Stimulated activated CD4-positive, alpha-beta T cell treated with anti-CD3 and anti-CD28 coated beads, Interleukin-15, amount 100 ng/mL, for 48 hours (primary cell): ENCODE data around the gene USP20.
"Not testable (repeated sequence)": the region's sequence is repeated elsewhere in the genome, so short reads cannot be mapped to it uniquely, and the experiment has no call there.

Experiments used
- DNase-seq, 2 donors: peaks; one replicate each; pipeline ENCODE4 v3.0.0-alpha.2; 2020; ENCODE audit warnings: low read depth in 2 of 2

The USP20 gene

DNA sequence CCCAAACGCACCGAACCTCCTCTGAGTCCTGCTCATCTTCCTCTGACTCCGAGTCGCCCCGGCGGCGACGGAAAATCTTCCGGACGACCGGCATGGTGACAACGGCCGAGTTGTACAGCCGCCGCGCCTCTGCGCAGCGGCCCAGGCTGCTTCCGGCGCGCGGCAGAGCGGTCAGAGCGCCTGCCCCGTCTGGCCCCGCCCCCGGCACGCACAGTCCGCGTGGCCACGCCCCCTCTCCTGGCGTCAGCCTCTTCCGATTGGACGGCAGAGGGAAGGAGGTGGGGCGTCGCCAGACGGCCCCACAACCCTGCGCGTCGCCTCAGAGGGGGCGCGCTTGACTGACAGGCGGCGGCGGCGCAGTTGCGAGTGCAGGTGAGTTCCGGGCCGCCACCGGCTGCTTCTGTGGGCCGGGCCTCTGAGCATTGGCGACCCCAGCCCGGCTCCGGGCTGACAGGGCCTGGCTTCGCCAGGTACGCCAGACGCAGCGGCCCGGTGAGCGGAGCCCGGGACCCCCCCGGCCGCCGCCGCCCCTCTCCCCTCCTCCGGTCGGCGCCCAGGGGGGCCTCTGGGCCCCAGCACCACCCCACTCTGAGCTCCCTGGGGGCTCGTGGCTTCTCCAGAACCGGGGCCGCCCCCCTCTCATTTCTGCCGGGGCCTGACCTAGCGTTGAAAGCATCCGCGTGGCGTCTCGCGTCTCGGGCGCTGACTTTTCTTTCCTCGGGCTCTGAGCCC lies at the start of gene USP20, which contains the start of gene C9orf78:
USP20 (plus strand) TSS at position 331 of the 732 bp plus-strand sequence. CDS start 17,098 bp downstream, outside the sequence.
C9orf78 (minus strand) TSS at position 148 of the 732 bp plus-strand sequence; CDS start at position 94, 54 bp downstream.
- DNase-seq = peak; percentile 93 to 98

DNA sequence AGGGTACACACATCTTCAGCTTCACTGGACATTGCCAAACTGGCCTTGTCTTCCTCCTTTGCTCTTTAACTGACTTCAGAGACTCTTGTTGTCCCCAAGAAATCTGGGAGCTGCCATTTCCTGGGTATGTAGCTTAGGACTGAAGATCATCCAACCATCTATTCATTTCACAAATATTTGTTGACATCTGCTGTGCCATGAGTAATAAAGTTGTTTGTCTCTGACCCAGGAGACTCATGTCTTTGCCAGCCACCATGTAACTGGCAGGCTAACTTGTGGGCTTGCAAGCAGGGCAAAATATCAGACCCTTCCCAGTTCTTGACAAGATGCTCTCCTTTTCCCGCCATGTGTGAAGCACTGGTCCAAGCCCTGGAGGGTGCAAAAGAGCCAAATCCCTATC lies 49.4 kb upstream of the USP20 start:
- no peak for DNase-seq

DNA sequence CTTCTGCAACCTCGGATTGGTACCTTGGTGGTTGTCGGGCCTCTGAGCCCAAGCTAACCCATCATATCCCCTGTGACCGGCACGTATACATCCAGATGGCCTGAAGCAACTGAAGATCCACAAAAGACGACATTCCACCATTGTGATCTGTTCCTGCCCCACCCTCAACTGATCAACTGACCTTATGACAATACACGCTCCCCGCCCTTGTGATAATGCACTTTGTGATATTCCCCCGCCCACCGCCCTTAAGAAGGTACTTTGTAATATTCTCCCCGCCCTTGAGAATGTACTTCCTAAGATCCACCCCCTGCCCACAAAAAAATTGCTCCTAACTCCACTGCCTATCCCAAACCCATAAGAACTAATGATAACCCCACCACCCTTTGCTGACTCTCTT lies 48.8 kb upstream of the USP20 start:
- no peak for DNase-seq

DNA sequence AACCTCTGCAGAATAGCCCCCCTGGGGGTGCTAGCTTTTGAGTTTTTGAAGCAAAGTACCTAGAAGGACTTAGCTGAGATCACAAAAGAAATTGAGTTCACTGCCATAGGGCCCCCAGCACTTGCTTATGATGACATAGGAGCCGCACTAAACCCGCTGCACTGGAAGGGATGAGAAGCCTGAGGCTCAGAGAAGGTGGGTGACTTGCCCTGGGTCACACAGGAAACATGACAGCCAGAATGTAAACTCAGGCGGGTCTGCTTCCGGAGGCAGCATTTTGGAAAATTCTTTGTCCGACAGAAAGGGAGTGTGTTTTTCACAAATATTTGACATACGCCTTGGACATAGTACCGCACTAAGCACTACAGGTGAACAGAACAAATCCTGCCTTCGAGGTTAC lies 40.7 kb upstream of the USP20 start:
- no peak for DNase-seq

DNA sequence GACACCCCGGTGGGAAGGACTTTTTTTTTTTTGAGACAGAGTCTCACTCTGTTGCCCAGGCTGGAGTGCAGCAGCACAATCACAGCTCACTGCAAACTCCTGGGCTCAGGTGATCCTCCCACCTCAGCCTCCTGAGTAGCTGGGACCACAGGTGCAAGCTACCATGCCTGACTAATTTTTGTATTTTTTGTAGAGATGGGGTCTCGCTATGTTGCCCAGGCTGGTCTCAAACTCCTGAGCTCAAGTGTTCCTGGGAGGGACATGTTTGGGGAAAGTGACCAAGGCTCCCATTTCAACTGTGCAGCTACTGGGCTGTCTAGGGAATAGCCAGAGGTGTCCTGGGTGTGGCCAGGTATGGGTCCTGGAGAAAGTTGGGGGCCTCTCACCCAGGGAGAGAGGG lies 39.2 kb upstream of the USP20 start:
- not testable (repeated sequence) for DNase-seq

DNA sequence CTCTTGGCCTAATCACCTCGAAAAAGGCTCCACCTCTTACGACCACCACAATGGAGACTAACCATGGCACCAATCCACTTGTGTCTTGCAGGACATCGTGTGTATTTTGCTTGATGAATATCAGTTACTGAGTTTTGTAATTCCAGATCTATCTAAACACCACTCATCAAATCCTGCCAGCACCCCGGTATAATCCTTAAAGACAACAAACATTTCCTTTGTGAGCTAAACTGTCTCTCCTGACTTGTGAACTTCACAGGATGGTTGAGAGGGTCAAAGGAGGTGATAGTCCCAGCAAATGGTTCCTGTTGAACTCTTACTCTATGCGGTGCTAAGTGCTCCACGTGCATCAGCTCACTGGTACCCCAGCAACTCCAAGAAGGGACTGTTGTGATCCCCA lies 36.3 kb upstream of the USP20 start:
- DNase-seq = no peak

DNA sequence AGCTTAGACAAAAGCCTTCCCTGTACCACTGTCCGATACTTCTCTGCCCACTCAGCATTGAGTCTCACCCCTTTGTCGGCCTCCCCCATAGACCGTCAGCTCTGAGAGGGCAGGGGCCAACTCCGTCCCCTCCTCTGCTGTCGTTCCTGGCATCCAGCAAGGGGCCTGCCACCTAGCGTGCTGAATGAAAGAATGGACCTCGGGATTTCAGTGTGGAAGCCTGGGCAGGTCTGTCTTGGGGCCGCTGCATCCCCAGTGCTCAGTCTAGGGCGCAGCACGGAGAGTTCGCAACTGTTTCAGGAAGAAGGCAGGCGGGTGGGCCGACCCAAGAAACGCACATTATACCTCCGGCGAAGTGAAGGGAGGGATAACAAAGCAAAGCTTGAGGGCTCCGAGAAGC lies 33.8 kb upstream of the USP20 start:
- no peak for DNase-seq

DNA sequence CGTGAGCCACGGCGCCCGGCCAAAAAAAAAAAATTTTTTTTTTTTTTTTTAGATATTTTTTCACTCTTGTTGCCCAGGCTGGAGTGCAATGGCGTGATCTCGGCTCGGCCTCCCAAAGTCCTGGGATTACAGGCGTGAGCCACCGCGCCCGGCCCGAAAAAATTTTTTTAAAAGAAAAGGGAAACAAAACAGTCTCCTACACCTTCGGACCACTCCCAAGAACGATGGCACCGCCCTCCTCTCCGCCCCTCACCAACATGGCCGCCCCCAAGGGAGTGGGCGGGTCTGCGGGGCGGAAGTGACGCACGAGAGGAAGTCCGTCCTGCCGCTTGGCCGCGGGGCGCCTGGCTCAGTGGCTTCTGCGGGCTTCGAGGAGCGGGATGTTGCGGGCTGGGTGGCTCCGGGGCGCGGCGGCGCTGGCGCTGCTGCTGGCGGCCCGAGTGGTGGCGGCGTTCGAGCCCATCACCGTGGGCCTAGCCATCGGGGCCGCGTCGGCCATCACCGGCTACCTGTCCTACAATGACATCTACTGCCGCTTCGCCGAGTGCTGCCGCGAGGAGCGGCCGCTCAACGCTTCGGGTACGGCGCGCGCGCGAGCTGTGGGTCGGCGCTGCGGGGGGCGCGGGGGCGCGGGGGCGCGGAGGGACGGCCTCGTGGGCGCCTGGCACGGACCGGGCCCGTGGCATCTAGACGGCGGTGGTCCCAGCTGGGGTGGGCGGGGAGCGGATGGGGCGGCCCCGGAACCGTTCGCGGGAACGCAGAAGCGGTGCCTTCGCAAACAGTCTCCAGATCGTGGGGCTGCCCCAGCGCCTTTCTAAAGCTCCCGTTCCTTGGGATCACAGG lies 32.2 kb upstream of the USP20 start, which contains the start of gene TOR1B:
TOR1B (plus strand) TSS at position 352 of the 843 bp plus-strand sequence; CDS start at position 381, 29 bp downstream.
- DNase-seq = peak; percentile 85 to 88

DNA sequence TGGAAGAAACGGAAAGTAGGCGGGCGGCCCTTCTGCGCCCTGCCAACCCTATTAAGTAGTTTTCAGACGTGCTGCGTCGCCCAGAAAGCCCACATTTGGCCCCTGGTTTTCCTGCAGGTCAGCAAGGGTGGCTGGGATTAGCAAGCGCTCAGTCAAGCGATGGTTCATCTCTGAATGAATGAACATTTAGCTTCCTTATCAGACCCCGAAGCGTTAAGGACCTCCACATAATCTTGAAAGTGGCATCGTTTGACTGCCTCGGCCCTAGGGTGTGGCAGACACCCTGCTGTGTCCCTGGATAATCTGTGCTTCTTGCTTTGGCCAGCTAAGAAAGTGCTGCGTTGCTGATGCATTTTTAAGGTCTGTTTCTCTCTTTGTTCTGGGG lies 31.6 kb upstream of the USP20 start:
- DNase-seq = no peak

DNA sequence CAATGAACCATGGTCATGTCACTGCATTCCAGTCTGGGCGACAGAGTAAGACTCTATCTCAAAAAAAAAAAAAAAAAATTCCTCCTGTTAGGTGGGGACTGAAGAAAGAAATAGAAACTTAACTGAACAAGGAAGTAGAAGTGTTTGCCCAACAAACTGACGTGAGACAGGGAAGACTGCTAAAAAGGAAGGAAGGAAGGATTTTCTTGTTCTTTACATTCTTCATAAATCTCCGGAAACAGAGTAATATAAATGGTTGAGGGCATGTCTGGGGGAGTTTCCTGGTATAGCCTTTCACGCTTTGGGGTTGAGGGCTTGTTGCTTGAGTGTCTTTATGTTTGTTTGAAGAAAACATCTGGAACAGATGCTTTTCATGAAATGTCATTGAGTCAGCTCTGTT lies 29.2 kb upstream of the USP20 start:
- DNase-seq = no peak

DNA sequence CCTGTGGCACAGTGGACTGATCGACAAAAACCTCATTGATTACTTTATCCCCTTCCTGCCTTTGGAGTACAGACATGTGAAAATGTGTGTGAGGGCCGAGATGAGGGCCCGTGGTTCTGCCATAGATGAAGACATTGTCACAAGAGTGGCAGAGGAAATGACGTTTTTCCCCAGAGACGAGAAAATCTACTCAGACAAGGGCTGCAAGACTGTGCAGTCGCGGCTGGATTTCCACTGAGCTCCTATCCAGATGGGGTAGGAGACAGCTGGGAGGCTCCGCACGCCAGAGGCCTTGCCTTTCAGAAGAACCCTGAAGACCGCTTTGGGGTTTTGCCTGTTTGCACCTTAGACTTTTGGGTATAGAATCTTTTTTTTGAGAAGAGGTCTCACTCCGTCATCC lies 25.9 kb upstream of the USP20 start:
- DNase-seq = no peak

DNA sequence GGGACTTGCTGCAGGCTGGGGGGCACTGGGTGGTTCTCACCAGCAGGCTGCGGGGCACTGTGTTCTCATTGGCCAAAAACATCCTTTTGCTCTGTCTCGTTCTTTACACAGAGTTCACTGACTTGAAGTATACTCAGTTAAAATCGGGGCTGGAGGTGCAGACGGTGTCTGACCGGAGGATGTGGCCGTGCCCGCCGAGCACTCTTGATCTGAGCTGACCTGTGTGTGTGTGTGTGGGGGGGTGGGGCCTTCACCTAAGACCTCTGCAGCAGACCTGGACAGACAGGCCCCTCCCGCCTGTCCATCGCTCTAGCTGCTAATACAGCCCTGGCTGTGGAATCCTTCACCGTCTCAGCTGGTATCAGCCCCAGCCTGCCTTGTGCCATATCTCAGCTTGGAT lies 25.1 kb upstream of the USP20 start:
- no peak for DNase-seq

DNA sequence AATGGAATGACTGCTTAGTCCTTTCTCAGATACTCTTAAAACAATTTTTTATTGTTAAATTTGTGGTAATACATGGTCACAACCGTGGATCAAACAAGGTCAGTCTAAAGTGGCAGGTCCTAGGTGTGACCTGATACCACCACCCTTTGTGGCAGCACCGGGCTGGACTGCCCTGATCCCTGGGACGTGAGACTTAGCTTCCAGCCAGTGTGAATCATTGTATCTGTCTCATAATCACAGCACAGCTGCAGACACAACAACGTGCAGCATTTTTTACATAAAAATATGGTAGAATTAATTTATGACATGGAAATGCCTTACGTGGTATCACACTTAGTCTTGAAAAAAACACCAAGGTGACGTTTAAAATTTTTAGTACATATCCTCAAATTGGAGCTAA lies 24.5 kb upstream of the USP20 start:
- no peak for DNase-seq

DNA sequence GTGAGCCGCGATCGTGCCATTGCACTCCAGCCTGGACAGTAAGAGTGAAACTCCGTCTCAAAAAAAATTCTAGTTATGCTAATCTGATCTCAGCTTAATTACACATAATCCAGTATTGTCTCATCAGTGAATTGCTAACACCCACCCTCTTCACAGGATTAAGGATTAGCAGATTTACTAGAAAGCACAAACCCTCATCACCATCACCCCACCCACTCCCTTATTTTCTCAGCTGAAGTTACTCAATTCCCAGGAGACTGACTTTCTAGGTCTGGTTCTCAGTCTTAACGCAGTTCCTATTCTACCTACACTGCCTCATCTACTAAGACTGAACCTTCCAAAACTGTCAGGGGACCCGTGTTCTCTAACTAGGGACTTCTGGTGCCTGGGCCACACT lies 23.3 kb upstream of the USP20 start:
- DNase-seq = no peak

DNA sequence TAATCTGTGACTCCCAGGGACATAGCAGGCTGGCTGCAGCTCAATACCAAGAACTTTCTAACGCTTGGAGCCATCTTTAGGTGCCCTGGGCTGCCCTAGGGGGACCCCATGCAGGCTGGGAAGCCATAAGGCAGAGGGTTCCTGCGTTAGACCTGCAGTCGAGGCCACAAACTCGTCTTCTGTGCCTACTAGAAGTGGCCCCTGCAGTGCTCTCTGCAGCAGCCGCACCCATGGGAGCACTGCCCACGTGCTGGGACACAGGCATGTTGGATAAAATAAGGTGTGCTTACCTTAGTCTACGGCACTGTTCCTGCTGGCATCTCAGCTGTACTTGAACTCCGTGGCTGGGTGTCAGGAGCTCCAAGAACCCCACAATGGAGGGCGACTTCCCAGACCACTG lies 22.9 kb upstream of the USP20 start:
- no peak for DNase-seq

DNA sequence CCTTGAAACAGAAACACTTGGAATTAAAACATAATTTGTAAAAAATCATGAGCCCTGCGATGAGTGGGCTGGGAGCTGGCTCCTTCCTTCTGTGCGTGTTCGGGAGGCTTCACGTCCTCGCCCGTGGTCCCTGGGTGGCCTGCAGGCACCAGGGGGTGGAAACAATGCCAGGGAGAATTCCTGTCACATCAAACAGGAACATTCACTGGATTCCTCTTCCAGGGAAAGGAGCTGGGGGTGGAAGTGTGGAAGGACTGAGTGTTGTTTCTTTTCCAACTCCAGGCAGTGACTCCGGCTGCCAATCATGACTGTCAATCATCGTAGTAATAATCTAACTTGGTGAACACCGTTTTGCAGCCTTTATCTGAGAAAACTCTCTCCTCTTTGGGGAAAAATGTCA lies 21.6 kb upstream of the USP20 start:
- DNase-seq = no peak

DNA sequence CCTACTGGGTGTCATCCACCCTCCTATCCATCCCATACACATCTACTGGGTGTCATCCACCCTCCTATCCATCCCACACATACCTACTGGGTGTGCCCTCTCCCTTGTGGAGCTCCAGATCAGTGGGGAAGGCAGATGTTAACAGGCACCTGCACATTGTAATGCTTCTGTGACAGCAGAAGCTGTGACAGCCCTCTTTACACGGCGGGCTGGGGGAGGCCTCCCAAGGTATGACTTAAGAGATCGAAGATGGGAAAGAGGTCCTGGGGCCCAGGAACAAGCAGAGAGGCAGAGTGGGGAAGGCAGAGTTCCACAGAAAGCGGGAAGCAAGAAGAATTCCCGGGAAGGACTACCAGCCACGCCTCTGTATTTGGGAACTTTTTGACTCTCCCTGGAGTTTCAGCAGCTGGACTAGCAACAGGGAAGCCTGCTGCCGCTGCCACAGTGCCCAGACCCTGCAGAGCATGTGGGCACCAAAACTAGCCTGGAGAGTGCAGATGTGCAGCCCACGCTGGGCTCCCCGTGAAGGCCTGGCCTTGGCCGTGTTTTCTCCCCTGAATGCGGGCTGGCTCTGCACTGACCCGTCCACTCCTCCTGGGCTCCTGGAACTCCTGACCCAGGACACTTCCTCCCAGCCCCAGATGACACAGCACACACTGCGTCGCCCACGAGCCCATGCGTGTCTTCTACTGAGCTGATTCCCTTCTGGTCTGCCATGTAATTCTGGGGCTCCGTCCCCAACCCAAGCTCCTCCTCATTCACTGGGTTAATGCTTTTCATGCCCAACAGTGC lies 20.6 kb upstream of the USP20 start:
- no peak for DNase-seq

DNA sequence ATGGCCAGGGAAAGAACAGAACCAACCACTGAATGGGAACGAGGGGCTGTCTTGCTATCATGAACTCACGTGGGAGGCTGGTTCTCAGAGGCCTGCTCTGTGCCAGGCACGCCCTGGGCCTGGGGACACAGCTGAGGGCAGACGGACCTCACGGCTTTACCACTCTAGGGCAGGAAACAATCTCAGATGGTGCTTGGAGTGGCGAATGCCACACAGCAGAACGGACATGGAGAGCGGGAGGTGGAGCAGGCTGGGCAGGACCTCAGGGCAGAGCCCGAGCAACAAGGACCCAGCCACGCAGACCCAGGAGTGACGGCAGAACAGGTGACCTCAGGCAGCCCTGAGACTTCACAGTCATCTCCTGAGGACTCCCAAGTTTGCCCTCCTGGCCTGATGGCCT lies 20.0 kb upstream of the USP20 start:
- DNase-seq = no peak

DNA sequence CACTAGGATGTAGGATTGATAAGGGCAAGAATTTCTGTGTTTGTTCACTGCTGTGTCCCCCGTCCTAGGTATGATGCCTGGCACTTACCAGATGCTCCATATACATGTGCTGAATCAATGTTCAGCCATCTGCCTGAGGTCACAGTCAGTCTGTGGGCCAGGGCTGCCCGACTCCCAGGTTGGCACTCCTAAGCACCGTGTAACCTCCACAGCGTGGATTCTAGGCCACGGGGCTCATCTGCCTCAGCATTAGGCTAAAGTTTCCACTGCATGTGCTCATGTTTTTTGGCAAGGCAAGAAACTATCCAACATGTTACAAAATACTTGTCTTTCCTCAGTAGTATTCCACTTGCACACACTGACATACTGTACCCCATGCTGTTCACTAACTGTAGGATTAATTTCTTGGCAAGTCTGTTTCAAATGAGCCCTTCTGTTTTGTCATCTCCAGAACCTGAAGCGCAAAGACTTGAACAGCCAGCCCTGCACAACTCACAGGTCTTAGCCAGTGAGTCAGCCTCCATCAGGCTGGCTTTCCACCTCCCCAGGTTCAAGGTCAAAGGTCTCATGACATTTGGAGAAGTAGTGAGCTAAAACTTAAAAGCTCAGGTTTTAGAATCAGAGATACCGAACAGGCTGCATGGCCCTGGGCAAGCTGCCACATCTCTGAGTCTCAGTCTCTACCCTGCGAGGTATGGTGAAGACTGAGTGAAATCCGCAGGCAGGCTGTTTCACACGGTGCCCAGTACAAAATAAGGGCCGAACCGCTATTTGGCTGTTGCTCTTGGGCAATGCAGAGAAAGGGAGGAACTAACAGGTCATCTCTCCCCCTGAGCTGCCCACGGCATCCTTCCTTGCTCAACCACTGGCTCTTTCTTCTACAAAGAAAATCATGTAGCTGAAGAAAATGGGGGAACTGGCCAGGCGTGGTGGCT lies 18.5 kb upstream of the USP20 start:
- no peak for DNase-seq

DNA sequence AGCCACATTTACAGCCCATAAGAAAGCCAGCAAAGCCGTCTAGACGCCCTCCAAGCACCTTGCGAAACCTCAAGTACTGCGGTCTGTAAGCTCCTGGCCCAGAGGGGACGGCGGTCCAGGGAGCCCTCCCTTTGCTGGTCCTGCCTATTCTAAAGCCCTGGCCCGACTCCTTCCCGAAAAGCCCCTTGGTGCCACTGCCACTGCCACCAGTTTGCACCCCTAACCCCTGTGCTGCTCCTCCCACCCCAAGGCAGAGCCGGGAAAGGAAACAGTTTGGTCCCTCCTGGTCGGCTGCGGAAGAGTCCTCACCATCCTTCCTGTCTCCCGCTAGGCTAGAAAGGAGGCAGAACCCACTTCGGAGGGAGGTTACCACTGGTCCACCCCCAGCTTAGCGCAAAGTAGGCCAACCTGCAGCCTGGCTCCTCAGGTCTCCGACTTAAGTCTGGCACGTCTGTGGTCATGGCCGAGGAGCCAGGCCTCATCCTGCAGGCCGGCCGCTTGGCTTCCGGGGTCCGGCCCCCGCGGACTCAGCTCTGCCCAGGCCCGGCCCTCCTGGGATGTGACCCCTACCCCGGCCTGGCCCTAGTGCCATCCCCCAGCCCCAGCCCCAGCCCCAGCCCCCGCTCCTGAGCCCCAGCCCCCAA lies 12.2 kb upstream of the USP20 start:
- DNase-seq = no peak

DNA sequence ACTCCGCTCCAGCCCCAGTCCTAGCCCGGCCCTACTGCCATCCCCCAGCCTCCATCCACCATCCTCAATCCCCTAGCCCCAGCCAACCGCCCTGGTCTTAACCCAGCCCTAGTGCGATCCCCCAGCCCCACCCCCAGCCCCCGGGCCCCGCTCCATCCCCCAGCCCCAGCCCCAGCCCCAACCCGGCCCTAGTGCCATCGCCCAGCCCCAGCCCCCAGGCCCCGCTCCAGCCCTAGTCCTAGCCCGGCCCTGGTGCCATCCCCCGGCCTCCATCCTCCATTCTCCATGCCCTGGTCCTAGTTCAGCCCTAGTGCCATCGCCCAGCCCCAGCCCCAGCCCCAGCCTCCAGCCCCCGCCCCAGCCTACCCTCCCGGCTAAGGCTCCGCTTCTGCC lies 11.7 kb upstream of the USP20 start:
- no peak for DNase-seq
